Ovary (tissue), 3 donors: ENCODE data around the gene MRPL12.

ENCODE experiments used
- CTCF ChIP-seq, 3 donors: fragments of 450-650 bp in 2 of 3; fragments of 200-600 bp in 1 of 3; IDR thresholded peaks; one replicate each; pipeline versions ENCODE4 v1.5.1 to v1.8.0; 2016 to 2022; ENCODE audit warnings: antibody characterized with exemption in 3 of 3, mild to moderate bottlenecking in 1 of 3
- EP300 ChIP-seq: sonication (generic); formaldehyde crosslinking; IDR thresholded peaks from one replicate; pipeline ENCODE4 v1.6.1; 2017; ENCODE audit warnings: antibody characterized with exemption
- POLR2A ChIP-seq: fragments of 450-650 bp; IDR thresholded peaks from one replicate; pipeline ENCODE4 v1.6.1; 2017; ENCODE audit warnings: antibody characterized with exemption, mild to moderate bottlenecking, moderate library complexity
- donor health status: DM: no; HTN: no; CAD: no.

GRCh38 chr17:81684442-81684911 lies 18.7 kb upstream of the MRPL12 start:
- TF ChIP-seq POLR2A, result no peak
- TF ChIP-seq CTCF (IDR thresholded peaks at IDR 0.05), result no peak
- no peak for TF ChIP-seq EP300
